ENCODE results near the gene SEC63.
"Not testable (repeated sequence)": the region's sequence is repeated elsewhere in the genome, so short reads cannot be mapped to it uniquely, and the experiment has no call there.

The SEC63 gene

DNA sequence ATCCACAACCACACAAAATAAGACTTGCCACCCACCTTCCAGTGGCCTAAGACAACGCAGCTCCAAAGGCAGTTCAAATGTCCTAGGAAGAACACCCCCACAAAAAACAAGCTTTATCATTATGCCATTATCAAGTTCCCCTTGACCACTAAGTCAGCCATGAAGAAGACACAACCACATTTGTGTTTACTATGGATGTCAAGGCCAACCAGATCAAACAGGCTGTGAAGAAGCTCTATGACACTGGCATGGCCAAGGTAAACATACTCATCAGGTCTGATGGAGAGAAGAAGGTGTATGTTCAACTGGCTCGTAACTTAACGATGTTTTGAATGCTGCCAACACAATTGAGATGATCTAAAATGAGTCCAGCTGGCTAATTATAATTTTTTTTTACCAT, 26.1 kb downstream of the SEC63 start:
- no peak for DNase-seq (ENCODE audit: low read depth in 3 of 3, low spot score in 1 of 3)

DNA sequence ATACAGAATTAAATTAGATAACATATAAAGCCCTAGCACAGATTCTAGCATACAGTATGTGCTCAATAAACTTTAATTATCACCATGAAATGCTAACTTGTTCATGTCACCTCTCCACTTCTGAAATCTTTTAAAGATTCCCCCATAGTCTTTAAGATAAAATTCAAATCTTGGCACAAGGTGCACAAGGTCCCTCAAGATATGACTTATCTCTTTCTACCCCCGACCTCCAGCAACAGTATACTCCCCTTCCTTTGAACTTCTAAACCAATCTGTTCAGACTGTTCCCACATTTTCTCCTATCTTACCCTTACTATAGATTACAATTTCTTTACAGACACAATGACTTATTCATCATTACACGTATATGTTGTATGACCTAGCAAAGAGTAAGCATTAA, 29.0 kb downstream of the SEC63 start:
- no peak for DNase-seq (ENCODE audit: low read depth in 3 of 3, low spot score in 1 of 3)

DNA sequence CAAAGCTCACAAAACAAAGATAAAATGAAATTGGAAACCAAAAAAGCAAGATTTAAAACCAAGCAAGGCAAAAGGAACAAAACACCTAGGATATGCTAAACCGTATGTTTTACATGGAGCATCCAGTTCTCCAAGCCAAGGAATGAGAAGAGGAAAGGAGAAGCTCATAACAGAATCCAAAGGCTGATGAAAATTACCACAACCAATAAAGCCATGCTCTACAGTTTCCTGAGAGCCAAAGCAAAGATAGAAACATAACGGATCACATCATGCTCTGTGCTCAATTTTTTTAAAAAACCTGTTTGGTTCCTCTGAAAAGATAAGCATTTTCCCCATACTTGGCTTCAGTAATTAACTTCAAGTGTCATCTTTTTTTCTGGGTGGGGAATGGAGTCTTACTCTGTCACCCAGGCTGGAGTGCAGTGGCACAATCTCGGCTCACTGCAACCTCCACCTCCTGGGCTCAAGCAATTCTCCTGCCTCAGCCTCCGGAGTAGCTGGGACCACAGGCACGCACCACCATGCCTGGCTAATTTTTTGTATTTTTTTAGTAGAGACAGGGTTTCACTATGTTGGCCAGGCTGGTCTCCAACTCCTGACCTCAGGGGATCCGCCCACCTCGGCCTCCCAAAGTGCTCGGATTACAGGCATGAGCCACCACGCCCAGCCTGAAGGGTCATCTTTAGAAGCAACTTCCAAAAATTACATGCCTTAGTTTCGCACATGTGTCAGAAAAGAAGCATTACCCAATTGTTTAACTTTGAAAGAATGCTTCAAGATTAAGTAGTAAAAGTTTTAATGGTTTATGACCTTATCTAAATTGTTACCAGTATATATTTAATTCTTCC, 31.1 kb downstream of the SEC63 start:
- not testable (repeated sequence) for DNase-seq (ENCODE audit: low read depth in 3 of 3, low spot score in 1 of 3)

DNA sequence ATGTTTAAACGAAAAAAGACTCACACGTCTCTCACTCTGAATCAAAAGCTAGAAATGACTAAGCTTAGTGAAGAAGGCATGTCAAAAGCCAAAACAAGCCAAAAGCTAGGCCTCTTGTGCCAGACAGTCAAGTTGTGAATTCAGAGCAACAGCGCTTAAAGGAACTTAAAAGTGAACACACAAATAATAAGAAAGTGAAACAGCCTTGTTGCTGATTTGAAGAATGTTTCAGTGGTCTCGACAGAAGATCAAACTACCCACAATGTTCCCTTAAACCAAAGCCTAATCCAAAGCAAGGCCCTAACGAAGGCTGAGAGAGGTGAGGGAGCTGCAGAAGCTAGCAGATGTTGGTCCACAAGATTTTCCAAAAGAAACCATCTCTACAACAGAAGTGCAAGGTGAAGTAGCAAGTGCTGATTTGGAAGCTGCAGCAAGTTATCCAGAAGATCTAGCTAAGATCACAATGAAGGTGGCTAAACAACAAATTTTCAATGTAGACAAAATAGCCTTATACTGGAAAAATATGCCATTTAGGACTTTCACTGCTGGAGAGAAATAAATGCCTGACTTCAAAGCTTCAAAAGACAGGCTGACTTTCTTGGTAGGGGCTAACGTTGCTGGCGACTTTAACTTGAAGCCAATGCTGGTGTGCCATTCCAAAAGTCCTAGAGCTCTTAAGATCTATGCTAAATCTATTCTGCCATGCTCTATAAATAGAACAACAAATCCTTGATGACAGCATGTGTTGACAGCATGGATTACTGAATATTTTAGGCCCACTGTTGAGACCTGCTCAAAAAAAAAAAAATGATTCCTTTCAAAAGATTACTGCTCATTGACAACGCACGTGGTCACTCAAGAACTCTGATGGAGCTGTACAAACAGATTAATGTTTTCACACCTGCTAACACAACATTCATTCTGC, 40.3 kb downstream of the SEC63 start:
- DNase-seq (ENCODE audit: low read depth in 3 of 3, low spot score in 1 of 3) = no peak

DNA sequence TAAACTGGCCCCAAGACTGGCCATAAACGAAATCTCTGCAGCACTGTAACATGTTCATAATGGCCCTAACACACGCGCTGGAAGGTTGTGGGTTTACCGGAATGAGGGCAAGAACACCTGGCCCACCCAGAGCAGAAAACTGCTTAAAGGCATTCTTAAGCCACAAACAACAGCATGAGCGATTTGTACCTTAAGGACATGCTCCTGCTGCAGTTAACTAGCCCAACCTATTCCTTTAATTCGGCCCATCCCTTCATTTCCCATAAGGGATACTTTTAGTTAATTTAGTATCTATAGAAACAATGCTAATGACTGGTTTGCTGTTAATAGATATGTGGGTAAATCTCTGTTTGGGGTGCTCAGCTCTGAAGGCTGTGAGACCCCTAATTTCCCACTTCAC, 41.0 kb downstream of the SEC63 start:
- DNase-seq (ENCODE audit: low read depth in 3 of 3, low spot score in 1 of 3) = not testable (repeated sequence)

GRCh38 chr6:107911692-107912091, 46.3 kb downstream of the SEC63 start:
- no peak for DNase-seq (ENCODE audit: low read depth in 3 of 3, low spot score in 1 of 3)

DNA sequence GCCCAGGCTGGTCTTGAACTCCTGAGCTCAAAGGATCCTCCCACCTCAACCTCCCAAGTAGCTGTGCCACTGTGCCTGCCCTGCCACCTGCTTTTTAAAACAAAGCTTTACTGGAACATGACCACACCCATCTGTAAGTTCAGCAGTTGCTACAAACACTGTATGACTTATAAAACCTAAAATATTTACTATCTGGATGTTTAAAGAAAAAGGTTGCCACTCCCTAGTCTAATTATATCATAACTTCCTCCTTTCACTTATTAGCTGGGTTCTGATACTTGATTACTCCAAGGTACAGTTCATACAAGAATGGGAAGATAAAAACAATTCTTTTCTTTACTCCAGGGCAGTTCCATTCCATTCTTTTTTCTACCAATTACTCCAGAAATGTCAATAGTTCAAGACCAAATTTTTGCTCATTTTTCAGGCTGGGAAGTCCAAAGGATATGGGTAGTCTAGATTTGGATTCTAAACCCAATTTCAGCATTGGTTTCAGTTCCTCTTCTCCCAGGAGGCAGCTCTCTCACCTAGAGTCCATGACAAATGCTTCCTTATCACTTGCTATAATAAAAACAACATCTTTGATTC, 63.1 kb downstream of the SEC63 start:
- DNase-seq (ENCODE audit: low read depth in 3 of 3, low spot score in 1 of 3) = no peak

GRCh38 chr6:107890431-107890830, 67.6 kb downstream of the SEC63 start:
- DNase-seq (ENCODE audit: low read depth in 3 of 3, low spot score in 1 of 3) = not testable (repeated sequence)

- not testable (repeated sequence) for DNase-seq (ENCODE audit: low read depth in 3 of 3, low spot score in 1 of 3)
Observed at GRCh38 chr6:107885950-107886349, 72.1 kb downstream of the SEC63 start.

DNA sequence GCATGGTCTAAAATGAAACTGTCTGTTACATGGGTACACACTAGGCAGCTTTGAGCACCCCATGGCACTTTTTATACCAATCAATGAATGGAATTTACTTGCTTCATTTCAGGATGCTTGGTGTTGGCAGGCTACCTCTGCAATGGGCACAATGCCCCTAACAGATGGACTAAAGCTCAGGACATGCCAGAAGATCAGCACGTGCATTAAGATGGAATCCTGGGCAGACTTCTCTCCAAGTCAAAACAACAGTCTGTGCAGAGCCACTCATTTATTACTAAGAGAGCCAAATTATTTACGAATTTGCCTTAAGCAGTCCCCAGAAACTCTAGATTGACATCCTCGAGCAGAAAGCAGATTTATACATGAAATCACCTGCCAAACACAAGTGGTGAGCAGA, 78.1 kb downstream of the SEC63 start:
- no peak for DNase-seq (ENCODE audit: low read depth in 3 of 3, low spot score in 1 of 3)

DNA sequence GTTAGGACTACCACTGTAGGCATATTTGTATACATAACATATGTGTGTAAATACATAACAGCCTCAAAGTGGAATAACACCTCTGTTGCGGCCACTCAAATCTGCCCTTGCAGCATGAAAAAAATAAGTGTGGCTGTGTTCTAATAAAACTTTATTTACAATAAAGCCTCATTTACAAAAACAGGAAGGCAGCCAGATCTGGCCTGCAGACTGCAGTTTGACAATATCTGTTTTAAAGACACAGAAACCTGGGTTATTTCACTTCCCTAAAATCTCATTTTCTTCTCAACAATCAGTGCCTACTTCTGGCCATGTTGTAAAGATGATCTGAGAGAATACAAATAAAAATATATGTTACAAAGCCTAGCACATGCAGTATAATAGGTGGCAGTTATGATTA, 80.0 kb downstream of the SEC63 start:
- no peak for DNase-seq (ENCODE audit: low read depth in 3 of 3, low spot score in 1 of 3)

- DNase-seq (ENCODE audit: low read depth in 3 of 3, low spot score in 1 of 3) = no peak
Observed at GRCh38 chr6:107871976-107872375, 86.0 kb downstream of the SEC63 start.

DNA sequence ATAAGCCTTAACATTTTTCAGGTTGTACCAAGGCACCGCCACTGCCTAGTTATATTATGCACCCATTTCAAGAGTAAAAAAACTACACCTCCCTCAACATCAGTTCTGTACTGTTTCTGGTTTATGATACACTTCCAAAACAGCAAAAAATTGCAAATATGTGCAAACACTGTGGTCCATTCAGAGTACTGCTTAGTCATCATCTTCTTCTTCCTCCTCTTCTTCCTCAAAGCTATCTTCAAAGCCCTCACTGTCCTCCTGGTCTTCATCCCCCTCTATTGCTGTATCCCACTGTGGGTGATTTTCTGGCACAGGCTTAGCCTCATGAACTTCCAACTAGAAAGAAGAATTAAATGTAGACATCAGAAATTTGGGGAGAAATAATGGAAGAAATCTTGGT, 86.5 kb downstream of the SEC63 start:
- DNase-seq (ENCODE audit: low read depth in 3 of 3, low spot score in 1 of 3) = not testable (repeated sequence)

DNA sequence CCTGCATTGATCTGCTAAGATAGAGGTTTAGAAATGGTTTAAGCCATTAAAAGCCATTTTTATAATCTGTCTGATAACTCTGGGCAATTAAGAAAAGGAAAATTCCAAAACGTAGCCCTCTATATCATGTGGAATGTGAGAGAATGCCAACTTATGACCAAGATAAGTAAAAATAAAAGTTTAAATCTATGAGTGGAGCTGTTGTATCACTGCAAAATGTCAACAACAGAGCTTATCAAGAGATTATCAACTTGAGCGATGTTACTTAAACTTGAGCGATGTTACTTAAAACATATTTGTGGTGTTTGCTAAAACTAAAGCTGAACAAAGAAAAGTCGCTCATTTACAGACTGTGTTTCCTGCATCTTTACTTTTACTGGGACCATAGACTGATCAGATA, 87.0 kb downstream of the SEC63 start:
- no peak for DNase-seq (ENCODE audit: low read depth in 3 of 3, low spot score in 1 of 3)

- no peak for DNase-seq (ENCODE audit: low read depth in 3 of 3, low spot score in 1 of 3)
Observed at GRCh38 chr6:107870381-107870780, 87.6 kb downstream of the SEC63 start.

DNA sequence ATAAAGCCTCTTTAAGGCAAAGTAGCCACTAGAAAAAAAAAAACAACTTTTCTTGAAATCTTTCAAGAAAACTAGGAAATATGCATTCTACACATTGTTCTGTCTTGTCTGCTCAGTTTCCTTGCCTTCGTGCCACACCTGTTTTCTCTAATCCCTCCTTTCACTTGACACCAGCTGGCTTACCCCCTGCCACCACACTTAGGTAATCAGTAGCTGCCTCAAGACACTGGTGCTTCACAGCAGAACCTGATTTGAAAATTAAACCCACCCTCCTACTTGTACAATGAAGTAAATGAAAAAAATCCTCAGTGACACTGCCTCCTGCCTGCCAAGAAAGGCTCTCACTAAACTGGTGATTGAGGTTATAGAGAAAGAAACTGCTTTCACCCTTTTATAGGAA, 88.1 kb downstream of the SEC63 start:
- no peak for DNase-seq (ENCODE audit: low read depth in 3 of 3, low spot score in 1 of 3)

GRCh38 chr6:107868867-107869611, 89.0 kb downstream of the SEC63 start:
- no peak for DNase-seq (ENCODE audit: low read depth in 3 of 3, low spot score in 1 of 3)

DNA sequence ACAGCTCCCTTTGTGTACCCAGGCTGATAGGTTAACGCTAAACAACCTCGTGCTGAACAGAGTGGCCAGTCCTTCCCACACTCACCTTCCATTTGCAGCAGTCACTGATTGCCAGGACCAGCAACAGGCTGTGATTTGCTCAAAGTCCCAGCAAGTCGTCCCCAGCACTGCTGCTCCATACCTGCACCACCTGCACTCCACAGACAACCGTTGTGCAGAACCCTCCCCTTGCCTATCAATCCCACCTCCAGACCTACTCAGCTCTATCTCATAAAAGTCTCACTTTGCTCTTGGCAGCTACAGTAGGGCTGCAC, 90.7 kb downstream of the SEC63 start:
- no peak for DNase-seq (ENCODE audit: low read depth in 3 of 3, low spot score in 1 of 3)

- DNase-seq (ENCODE audit: low read depth in 3 of 3, low spot score in 1 of 3) = no peak
Observed at GRCh38 chr6:107866606-107867301, 91.3 kb downstream of the SEC63 start.

DNA sequence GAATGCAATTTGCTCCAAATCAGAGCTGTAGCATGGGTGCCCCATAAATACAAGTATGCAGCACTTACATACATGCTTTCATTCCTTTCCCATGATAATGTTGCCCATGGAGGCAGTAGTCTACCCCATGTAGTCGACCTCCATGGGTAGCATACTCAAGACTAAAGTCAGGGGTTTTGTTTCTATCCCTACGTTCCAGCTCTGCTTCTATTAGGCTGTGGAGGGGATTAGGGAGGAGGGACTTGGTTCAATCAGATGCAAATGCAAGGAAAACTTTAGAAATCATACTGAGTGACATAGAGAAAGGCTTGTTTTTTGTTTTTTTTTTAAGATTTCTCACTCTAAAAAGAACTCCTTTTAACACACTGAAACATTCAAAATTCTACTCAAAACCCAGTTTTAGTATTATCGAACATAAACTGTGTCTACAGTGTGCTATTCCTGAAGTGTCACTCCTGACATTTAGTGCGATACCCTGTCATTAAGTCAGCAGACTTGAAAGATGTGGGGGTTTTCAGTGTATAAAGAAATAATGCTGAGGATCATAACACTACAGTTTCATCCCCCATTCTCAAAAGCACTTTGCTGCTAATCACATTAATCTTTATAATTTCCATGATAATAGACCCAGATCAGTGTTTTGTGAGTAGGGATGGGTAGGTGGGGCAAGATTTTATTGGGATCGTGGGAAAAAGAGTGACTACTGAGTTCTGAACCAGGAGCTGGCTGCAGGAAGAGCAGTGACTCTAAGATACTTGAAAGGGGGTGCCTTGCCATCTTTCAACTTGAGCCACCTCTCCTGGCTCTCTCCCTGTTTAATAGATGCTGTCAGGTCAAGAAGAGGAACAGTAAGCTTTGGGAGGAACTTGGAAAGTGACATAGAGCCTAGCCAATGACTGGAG, 93.5 kb downstream of the SEC63 start:
- no peak for DNase-seq (ENCODE audit: low read depth in 3 of 3, low spot score in 1 of 3)

Data from stimulated activated CD4-positive, alpha-beta T cell treated with anti-CD3 and anti-CD28 coated beads, TNF-alpha, amount 100 ng/mL, for 1 hour (primary cell).